SK-MEL-5 (cell line): ENCODE data around the gene PRR14L. TPM values are rescaled to one million over a fixed set of nuclear protein-coding genes. Genes with fewer than 3 reads are reported as not detected.
"Not testable (repeated sequence)": the region's sequence is repeated elsewhere in the genome, so short reads cannot be mapped to it uniquely, and the experiment has no call there.

ENCODE experiments used
- DNase-seq: peaks from one replicate; pipeline ENCODE4 v3.0.0-alpha.2; 2016; ENCODE audit warnings: low read depth, low spot score
- in situ Hi-C: cut with HindIII; loops from 2 replicates; pipeline ENCODE4 v1.10.0; 2016; ENCODE audit warnings: low sequenced_read_pairs, high pct_unique_total_duplicates, low pct_unique_long_range_greater_than_20kb
- polyA plus RNA-seq, 2 experiments: library from polyadenylated mRNA; depleted of rRNA; stranded (reverse); fragments of >200 nt; gene quantifications; 2 replicates each; pipeline ENCODE4 v1.2.3, GENCODE V29; 2015
- total RNA-seq: library from RNA; depleted of rRNA; stranded (reverse); fragments of >200 nt; shearing (Covaris generic); gene quantifications from 2 replicates; pipeline ENCODE4 v1.2.3, GENCODE V29; 2014; rRNA removed

The PRR14L gene
- total RNA-seq, result 16.1 and 21.0 TPM in 2 replicates
- 20.3 and 25.0 TPM in 2 replicates for polyA plus RNA-seq (2015; cell fraction: cytosol; rRNA removed)
- polyA plus RNA-seq (2015; cell fraction: nucleus; rRNA removed), result 40.1 and 40.5 TPM in 2 replicates

DNA sequence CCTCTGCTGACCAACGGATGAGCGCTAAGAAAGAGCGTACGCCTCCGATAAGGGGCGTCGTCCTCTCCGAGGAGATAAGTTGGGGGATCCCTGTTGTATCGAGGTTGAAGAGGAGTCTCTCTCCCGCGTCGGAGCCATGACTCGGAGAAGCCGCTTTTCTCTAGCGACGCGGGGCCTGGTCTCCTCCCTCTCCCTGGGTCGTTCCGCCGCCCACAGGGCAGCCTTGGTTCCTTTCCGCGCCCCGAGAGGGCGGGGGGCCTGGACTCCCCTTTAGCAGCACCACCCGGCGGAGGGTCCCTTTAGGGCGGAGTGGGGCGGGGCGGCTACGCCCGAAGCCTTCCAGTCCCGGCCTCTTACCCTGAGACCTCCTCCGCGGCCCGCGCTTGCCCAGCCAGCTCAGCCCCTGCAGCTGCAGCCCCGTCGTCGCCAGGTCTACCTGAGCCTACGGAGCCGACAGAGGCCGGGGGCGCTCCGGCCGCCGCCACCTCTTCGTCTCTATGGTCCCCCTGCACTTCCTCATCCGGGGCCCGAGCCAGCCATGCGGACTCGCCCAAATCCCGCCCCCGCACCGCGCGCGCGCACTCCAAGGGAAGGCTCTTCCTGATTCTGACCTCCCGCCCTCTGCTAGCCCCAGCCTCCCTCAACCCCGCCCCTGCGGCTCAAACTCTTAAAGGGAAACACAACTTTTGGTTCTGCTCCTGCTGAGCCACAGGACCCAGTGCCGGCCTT lies at the start of gene PRR14L:
TSS of gene PRR14L (minus strand) at position 497 of the 729 bp plus-strand sequence. CDS start 11,272 bp downstream, outside the sequence.
- DNase-seq, result peak; percentile 96
- in situ Hi-C loops, result no loop called here

DNA sequence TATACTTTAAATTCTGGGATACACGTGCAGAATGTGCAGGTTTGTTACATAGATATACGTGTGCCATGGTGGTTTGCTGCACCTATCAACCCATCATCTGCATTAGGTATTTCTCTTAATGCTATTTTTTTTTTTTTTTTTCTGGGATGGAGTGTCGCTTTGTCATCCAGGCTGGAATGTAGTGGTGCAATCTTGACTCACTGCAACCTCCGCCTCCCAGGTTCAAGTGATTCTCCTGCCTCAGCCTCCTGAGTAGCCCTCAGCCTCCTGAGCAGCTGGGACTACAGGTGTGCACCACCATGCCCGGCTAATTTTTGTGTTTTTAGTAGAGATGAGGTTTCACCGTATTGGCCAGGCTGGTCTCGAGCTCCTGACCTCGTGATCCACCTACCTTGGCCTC lies 49.4 kb upstream of the PRR14L start:
- DNase-seq, in situ Hi-C loops: not testable (repeated sequence)

- in situ Hi-C loops, result no loop called here
- no peak for DNase-seq
Observed at GRCh38 chr22:31790240-31790639, 40.3 kb upstream of the PRR14L start.

- in situ Hi-C loops, result no loop called here
Observed at GRCh38 chr22:31789803-31790202, 39.9 kb upstream of the PRR14L start.

DNA sequence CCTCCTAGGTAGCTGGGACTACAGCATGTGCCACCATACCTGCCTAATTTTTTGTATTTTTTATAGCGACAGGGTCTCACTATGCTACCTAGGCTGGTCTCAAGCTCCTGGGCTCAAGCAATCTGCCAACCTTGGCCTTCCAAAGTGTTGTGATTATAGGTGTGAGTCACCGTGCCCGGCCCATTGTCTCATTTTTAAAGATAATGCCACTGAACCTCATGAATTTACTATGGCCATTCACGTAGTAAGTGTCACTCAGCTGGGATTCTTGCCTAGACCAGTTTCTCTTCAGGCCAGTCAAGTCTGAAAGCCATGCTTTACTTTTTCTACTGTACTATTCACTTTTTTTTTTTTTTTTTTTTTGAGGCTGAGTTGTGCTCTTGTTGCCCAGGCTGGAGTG lies 26.3 kb upstream of the PRR14L start:
- in situ Hi-C loops, result no loop called here
- DNase-seq, result no peak

More at GRCh38 chr22:31789803-31790202, 39.9 kb upstream of the PRR14L start:
- DNase-seq, result no peak

DNA sequence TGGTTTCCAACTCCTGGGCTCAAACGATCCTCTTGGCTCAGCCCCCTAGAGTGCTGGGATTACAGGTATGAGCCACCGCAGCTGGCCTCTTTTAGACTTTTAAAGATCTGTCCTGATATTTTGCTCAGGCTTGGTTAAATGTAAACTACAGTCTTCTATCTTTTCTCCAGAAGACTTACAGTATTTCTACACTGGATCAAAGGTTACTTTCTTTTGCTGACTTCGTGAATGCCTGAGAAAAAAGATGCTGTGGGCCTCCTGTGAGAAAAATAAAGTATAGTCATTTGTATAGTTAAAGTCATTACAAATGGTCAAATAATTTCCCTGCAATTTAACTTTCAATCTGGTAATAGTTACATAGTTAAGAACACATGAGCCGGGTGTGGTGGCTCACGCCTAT lies 23.5 kb upstream of the PRR14L start:
- in situ Hi-C loops, result no loop called here
- no peak for DNase-seq

- in situ Hi-C loops, result no loop called here
- DNase-seq, result no peak
Observed at GRCh38 chr22:31768422-31769059, 18.6 kb upstream of the PRR14L start.

- in situ Hi-C loops, result no loop called here
- no peak for DNase-seq
Observed at GRCh38 chr22:31764785-31765184, 14.9 kb upstream of the PRR14L start.

- in situ Hi-C loops, DNase-seq: not testable (repeated sequence)
Observed at GRCh38 chr22:31758860-31759259, 8.9 kb upstream of the PRR14L start.

GRCh38 chr22:31757265-31757664 lies 7.3 kb upstream of the PRR14L start:
- in situ Hi-C loops, result no loop called here

GRCh38 chr22:31754813-31755212 lies 4.9 kb upstream of the PRR14L start:
- in situ Hi-C loops, result no loop called here
- no peak for DNase-seq

More at GRCh38 chr22:31757265-31757664, 7.3 kb upstream of the PRR14L start:
- no peak for DNase-seq

DNA sequence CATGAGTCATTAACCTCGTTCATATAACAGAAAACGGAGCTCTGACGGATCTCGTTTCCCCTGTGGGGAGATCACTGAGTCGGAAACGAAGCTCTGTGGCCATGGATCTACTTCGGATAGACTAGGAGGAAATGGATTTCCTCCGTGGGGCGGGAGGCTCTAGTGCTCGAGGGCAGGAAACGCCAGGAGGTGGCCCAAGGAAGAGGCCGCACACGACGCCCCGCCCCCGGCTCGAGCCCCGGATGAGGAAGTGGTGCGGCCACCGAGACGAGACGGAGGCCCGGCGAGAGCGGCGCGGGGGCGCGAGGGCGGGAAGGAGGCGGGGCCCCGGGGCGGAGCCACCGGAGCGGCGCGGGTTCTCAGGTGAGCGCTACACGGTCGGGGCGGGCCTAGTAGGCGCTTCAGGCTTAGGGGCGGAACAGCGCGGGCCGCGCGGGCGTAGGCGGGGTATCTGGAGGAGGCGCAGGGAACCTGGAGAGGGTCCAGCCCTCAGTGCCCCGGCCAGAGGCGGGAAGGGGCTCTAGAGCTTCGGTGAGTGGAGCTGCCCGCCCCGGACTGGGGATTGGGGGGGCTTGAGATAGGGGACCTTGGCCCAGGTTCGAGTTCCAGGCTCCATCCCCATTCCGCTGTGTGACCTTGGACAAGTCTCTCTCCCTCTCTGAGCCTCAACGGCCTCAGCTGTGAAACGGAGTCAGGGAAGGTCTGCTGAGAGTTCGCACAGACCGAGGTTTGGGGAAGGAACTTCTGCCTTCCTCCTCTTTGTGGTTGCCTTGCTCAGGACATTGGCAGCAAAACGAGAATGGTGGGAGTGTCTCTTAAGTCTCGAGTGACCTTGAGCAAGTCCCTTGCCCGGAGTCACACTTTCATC lies 3.9 kb upstream of the PRR14L start, which contains the start of gene DEPDC5:
TSS of gene DEPDC5 (plus strand) at position 386 of the 868 bp plus-strand sequence. CDS start 903 bp downstream, outside the sequence.
- in situ Hi-C loops, result no loop called here

GRCh38 chr22:31753005-31753633 lies 3.2 kb upstream of the PRR14L start:
- peak; percentile 56 for DNase-seq
- in situ Hi-C loops, result no loop called here

More for the DNA sequence above, 3.9 kb upstream of the PRR14L start, which contains the start of gene DEPDC5:
- peak; percentile 96 for DNase-seq

DNA sequence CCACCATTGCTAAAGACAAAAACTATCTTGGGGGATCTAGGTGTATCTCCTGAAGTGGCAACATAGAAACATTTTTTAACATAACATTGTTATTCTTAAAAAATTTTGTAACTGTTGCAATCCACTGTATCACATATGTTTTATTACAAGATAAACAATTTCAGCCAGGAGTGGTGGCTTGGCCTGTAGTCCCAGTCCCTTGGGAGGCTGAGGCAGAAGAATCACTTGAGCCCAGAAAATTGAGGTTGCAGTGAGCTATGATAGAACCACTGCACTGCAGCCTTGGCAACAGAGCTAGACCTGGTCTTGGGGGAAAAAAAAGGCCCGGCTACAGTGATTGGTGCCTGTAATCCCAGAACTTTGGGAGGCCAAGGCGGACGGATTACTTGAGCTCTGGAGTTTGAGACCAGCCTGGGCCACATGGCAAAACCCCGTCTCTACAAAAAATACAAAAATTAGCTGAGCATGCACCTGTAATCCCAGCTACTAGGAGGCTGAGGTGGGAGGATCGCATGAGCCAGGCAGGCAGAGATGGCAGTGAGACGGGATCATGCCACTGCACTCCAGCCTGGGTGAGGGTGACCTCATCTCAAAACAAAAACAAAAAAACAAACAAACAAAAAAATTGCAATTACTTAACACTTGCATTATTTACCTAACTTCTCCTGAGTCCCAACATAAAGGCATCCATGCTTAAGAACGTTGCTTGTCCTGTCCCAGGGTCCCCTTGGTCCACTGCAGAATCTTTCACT lies 2.3 kb upstream of the PRR14L start:
- in situ Hi-C loops, result no loop called here

GRCh38 chr22:31750365-31751284 lies 693 bp upstream of the PRR14L start:
- in situ Hi-C loops, result no loop called here
- DNase-seq, result no peak

More for the DNA sequence above, 2.3 kb upstream of the PRR14L start:
- DNase-seq, result no peak

DNA sequence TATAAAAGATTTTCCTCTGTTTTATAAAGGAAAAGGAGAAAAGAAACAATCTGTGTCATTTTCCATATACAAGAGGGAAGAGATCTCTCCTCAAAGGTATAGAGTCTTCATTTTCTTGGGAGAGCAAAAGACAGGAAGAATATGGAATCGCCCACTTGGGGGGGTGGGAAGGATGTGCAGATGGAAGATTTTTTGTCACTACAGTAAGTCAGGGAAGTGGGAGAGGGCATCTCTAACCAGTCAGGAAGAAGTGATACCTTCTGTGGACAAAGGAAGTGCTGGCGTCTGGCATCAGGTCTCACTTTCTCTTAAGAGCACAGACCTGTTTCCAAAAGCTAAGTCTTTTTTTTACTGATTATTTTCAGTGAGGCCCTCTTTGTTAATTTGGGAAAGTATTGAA lies 1.4 kb downstream of the PRR14L start:
- DNase-seq, result peak; percentile 19
- in situ Hi-C loops, result no loop called here
